ENCODE measurements around the gene TMPRSS4.

The TMPRSS4 gene

DNA sequence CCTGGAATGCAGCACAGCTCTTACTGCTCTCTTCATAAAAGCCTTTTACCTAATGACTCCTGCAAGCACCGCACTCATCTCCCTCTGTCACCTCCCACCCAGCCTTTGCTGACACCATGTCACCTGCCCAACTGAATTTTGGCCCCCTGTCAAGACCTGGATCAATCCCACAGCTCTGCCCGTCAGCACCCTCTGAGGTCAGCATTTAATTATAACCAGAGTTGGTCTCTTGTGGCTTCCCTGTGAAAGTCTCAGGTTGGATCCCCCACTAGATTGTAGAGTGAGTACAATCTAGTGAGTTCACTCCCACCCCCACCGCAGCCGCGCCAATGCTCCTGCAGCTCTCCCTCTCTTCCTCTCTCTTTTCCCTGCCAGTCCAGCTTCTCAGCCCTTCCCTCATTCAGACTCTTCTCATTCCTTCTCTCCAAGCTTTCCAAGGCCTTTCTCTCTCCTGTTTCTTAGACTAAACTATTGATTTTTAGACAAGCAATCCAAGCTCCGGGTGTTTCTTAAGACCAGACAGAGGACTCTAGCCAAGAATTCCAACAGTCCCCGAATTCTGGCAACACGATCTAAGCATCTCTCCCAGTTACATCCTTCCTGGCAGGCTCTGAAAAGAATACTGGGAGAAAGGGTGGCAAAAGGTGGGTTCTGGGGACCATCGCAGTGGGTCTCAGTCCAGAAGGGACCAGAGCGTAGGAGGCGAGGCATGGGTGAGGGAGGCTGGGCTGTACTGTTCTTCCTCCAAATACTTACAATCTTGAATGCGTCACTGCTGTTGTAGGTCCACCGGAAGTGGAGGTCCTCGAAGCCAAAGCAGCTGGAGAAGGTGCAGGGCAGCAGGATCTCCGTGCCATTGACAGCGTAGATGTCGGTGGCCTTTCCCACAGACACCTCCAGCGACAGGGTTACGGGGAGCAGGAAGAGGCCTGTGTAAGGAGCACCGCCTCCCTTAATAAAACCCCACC lies 67.7 kb downstream of the TMPRSS4 start:
- Histone ChIP-seq H3K9me3 (ENCODE audit: low read length) (no peaks in the 10 kb centered on the region), H2AFZ (ENCODE audit: low read depth, low read length) (no peak overlapping the region), H3K4me1 (ENCODE audit: insufficient read depth, low read length) (peaks cover 4% of the 10 kb centered on the region), H3K27me3 (ENCODE audit: insufficient read depth, low read length) (peaks cover 51% of the 10 kb centered on the region), H3K36me3 (ENCODE audit: insufficient read depth, low read length) (no peaks in the 10 kb centered on the region), H3K4me3 (ENCODE audit: low read length) (no peak overlapping the region)

DNA sequence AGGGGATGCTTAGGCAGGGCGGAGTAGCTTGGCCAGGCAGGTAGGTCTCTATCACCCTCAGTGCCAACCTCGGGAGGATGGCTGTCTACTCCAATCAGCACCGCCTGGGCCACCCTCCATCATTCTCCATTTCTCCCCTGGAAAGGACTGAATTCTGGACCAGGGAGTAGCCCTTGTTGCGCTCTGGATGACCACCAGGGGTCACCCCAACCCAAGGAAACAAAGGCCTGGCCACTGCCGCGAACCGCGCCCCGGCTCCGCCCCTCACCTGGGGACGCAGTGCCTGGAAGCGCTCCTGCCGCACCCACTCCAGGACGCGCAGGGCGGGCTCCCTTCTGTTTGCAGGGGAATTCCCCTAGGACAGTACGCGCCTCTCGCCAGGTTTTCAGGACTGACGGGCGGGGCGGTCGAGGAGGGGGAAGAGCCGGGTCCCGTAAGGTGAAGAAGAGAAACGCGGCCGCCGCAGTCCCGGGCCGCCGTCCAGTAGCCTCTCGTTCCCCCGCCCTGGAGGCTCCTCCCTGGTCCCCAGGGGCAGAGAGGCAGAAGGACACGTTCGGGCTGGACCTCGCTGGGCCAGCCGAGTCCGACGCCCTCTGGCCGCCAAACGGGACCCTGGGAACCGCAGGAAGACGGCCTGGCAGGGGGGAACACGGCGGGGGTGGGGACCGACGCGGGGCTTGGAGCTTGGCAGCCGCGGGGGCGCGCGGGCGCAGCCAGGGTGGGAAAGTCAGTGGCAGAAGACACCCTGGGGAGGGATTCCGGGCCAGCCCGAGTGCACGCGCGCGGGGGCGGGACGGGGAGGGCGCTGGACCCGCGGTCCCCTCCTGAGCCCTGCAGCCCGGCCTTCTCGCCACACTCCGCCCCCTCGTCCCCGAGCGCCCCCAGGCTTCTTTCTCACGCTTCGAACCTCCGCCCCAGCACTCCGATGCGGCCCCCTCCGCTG lies 68.7 kb downstream of the TMPRSS4 start:
- Histone ChIP-seq H2AFZ (ENCODE audit: low read depth, low read length) (peak overlapping the region; percentile 80), H3K4me1 (ENCODE audit: insufficient read depth, low read length) (peaks cover 4% of the 10 kb centered on the region), H3K36me3 (ENCODE audit: insufficient read depth, low read length) (no peaks in the 10 kb centered on the region), H3K27me3 (ENCODE audit: insufficient read depth, low read length) (peaks cover 61% of the 10 kb centered on the region), H3K9me3 (ENCODE audit: low read length) (no peaks in the 10 kb centered on the region), H3K4me3 (ENCODE audit: low read length) (peak overlapping the region; percentile 45)

DNA sequence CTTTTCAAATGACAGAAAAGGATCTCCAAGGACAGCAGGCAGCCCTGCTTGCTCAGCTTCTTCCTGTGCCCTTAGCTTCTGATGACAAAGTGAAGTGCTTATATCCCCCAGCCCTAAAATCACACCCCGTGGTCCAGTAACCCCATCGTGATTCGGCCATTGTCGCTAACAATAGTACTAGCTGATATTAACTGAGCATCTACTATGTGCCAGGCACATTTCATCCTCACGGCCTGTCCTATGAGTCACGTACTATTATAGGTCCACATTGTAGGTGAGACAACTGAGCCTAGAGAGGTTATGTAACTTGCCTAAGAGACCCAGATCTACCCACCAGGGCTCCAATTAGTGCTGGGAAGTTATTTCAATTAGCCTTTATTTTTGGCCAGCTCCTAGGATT lies 69.7 kb downstream of the TMPRSS4 start:
- no peak overlapping the region for H2AFZ ChIP-seq (ENCODE audit: low read depth, low read length)
- H3K4me1 ChIP-seq (ENCODE audit: insufficient read depth, low read length) = peaks cover 4% of the 10 kb centered on the region
- H3K27me3 ChIP-seq (ENCODE audit: insufficient read depth, low read length) = peaks cover 67% of the 10 kb centered on the region
- H3K9me3 ChIP-seq (ENCODE audit: low read length) = no peaks in the 10 kb centered on the region
- H3K36me3 ChIP-seq (ENCODE audit: insufficient read depth, low read length) = no peaks in the 10 kb centered on the region
- no peak overlapping the region for H3K4me3 ChIP-seq (ENCODE audit: low read length)

DNA sequence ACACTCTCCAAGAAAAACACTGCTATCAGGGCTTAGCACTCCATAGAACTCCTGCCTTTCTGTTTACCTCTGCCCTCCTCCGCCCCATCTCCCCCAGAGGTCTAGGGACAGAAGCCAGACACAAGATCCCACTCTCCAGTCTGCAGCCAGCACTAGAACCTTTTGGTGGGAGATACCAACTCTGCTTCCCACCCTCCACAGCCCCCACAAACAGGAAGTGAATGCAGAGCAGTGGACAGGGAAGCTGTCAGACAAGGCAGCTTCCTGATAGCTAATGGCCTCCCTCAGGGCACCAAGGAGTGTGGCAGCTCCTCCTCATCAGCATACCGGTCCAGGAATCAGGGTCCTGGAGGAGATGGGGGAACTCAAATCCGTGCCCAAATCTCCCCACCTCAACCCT lies 70.6 kb downstream of the TMPRSS4 start:
- Histone ChIP-seq H3K9me3 (ENCODE audit: low read length) (no peaks in the 10 kb centered on the region), H3K27me3 (ENCODE audit: insufficient read depth, low read length) (peaks cover 72% of the 10 kb centered on the region), H2AFZ (ENCODE audit: low read depth, low read length) (no peak overlapping the region), H3K4me3 (ENCODE audit: low read length) (no peak overlapping the region), H3K36me3 (ENCODE audit: insufficient read depth, low read length) (no peaks in the 10 kb centered on the region), H3K4me1 (ENCODE audit: insufficient read depth, low read length) (peaks cover 9% of the 10 kb centered on the region)

DNA sequence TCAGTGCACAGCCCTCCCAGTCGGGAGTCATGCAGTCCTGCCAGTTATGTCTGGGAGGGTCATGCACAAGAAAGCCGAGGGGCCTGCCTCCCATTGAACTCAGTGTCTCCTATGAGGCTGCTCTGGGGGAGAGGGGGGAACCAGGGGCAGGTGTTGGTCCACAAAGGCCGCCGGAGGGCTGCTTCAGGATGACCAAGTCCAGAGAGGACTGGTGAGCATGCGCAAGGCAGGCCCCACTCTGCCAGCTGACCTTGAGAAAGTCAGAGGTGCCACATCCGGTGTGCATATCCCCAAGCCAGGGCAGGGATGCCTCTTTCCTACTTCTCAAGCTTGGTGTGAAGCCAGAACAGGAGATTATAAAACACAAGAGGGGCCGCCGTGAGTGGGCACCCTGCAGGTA lies 71.4 kb downstream of the TMPRSS4 start:
- H3K4me3 ChIP-seq (ENCODE audit: low read length) = no peak overlapping the region
- H3K4me1 ChIP-seq (ENCODE audit: insufficient read depth, low read length) = peaks cover 12% of the 10 kb centered on the region
- H2AFZ ChIP-seq (ENCODE audit: low read depth, low read length) = no peak overlapping the region
- no peaks in the 10 kb centered on the region for H3K36me3 ChIP-seq (ENCODE audit: insufficient read depth, low read length)
- no peaks in the 10 kb centered on the region for H3K9me3 ChIP-seq (ENCODE audit: low read length)
- H3K27me3 ChIP-seq (ENCODE audit: insufficient read depth, low read length) = peaks cover 73% of the 10 kb centered on the region

DNA sequence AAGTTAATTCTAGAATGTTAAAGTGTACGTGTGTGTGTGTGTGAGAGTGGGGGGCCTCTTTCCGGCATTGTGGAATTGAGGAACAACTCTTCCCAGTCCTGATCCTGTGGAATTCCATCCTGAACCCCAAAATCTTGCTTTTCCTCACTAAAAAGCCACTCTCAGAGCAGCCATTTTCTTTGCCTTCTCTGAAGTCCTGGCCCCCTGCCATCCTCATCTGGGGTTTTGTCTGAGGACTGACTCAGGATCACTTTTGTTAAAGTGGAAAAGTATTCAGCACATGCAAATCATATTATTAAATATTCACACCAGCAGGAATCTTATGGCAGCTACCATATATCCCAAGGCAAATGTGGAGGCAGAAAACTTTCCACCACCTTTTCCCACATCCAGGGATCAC lies 72.0 kb downstream of the TMPRSS4 start:
- Histone ChIP-seq H3K9me3 (ENCODE audit: low read length) (no peaks in the 10 kb centered on the region), H3K4me3 (ENCODE audit: low read length) (no peak overlapping the region), H2AFZ (ENCODE audit: low read depth, low read length) (no peak overlapping the region), H3K27me3 (ENCODE audit: insufficient read depth, low read length) (peaks cover 79% of the 10 kb centered on the region), H3K4me1 (ENCODE audit: insufficient read depth, low read length) (peaks cover 14% of the 10 kb centered on the region), H3K36me3 (ENCODE audit: insufficient read depth, low read length) (no peaks in the 10 kb centered on the region)

DNA sequence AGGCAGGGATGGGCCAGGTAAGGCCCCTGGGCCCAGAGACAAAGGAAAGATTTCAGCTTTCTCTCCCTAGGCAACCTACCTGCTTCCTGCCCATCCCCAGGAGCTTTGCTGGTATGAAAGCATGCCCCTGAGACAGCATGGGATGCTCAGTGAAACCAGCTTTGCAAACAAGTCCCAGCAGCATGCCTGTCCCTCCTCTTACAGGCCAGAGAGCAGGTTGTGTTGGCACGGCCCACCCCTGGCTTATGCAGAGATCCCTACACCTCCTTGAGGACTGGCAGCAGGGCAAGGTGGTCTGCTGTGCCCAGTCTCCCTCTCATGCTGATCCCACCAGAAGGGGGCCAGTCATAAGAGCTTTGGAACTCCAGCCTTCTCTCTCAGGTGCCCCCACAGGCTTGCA lies 72.6 kb downstream of the TMPRSS4 start:
- H3K4me3 ChIP-seq (ENCODE audit: low read length) = no peak overlapping the region
- no peak overlapping the region for H2AFZ ChIP-seq (ENCODE audit: low read depth, low read length)
- peaks cover 85% of the 10 kb centered on the region for H3K27me3 ChIP-seq (ENCODE audit: insufficient read depth, low read length)

DNA sequence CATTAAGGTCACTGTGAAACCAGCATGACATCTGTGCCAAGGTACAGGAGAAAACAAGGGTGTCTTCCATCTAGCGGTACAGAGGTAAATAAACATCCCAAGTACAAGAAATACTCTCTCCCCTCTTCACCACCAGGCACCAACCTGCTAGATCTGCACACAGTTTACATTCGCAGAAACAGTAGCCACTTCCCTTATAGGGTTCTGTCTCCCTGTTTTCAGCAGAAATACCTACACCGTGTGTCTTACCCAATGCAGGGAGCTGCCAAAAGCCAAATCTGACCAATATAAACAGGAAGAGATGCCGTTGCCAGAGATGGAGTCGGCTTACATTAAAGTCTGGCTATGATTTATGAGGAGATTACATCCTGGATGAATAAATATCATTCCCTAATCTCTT lies 74.6 kb downstream of the TMPRSS4 start:
- Histone ChIP-seq H3K9me3 (ENCODE audit: low read length) (no peaks in the 10 kb centered on the region), H3K27me3 (ENCODE audit: insufficient read depth, low read length) (peaks cover 95% of the 10 kb centered on the region), H3K36me3 (ENCODE audit: insufficient read depth, low read length) (no peaks in the 10 kb centered on the region), H3K4me3 (ENCODE audit: low read length) (no peak overlapping the region), H2AFZ (ENCODE audit: low read depth, low read length) (no peak overlapping the region), H3K4me1 (ENCODE audit: insufficient read depth, low read length) (peaks cover 11% of the 10 kb centered on the region)

More for the DNA sequence above, 72.6 kb downstream of the TMPRSS4 start:
- no peaks in the 10 kb centered on the region for H3K36me3 ChIP-seq (ENCODE audit: insufficient read depth, low read length)
- H3K9me3 ChIP-seq (ENCODE audit: low read length) = no peaks in the 10 kb centered on the region
- H3K4me1 ChIP-seq (ENCODE audit: insufficient read depth, low read length) = peaks cover 14% of the 10 kb centered on the region

DNA sequence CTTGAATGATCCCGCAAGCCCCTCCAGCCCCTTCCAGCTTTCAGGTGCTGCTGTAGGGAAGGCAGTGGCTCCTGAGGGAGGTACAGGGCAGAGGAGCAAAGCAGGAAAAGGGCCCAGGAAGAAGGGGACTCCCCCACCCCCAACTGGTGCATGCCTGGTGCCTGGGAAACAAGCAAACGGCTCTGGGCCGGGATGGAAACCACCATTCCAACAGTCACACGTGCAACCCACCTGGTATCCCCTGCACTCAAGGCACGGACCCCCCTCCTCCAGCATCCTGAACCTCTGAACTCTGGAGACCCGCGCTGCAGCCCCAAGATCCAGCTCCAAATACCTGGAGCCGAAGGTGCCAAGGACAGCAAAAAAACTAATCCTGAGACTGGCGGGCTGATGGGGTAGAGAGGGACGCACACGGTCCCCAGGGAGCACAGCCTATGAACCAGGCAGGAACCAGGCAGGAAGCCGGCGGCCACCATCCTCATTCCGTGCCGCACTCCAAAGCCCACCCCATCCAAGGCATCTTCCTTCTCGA lies 75.2 kb downstream of the TMPRSS4 start:
- Histone ChIP-seq H3K36me3 (ENCODE audit: insufficient read depth, low read length) (no peaks in the 10 kb centered on the region), H3K9me3 (ENCODE audit: low read length) (no peaks in the 10 kb centered on the region), H2AFZ (ENCODE audit: low read depth, low read length) (peak overlapping the region; percentile 97), H3K4me3 (ENCODE audit: low read length) (peak overlapping the region; percentile 55), H3K4me1 (ENCODE audit: insufficient read depth, low read length) (peaks cover 11% of the 10 kb centered on the region), H3K27me3 (ENCODE audit: insufficient read depth, low read length) (peaks cover 95% of the 10 kb centered on the region)

DNA sequence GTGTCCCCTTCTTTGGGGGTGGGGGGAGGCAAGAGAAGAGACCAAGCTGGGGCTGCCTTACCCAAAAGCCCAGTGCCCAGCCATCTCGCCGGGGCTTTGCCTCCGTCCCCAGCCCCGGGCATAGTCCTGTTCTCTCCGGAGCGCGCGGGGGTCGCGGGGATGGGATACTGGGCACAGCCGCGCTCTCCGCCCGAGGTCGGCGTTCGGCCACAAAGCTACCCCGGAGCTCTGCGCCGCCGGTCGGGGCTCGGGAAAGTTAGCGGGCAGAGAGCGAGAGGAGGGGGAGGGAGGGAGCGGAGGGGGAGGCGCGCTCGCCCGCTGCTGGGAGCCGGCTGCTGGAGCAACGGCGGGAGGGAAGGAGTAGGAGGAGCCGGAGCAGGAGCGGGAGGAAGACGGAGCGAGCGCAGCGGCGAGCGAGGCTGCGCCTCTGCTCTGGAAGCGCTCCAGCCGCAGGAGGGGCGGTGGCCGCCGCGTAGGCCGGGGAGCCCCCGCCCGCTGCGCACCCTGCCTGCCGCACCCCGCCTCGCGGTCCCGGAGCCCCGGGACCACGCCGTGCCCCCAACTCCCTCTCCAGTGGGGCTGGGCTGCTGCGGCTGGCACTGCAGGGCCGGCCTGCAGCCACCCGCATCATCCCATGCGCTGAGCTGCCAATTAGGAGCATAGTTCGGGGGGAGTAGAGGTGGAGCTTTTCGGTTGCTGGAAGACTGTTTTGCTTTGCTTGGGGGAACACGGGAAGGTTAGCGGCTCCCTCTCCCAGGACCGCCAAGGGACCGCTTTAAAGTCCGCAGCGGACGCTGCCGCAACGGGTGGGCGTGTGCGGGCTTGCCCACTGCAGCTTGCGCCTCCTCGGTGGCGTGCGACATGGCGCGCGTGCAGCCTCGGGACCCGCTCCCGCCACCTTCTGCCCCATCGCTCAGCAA lies 75.9 kb downstream of the TMPRSS4 start, which contains the start of gene SCN4B:
Gene SCN4B, minus strand, starts transcription at position 272 of the 920 bp plus-strand sequence. Its CDS starts 150 bp downstream, at position 122.
- Histone ChIP-seq H3K9me3 (ENCODE audit: low read length) (no peaks in the 10 kb centered on the region), H2AFZ (ENCODE audit: low read depth, low read length) (peak within 1 kb of the TSS; percentile 97), H3K4me1 (ENCODE audit: insufficient read depth, low read length) (peaks cover 11% of the 10 kb centered on the region), H3K36me3 (ENCODE audit: insufficient read depth, low read length) (no peaks in the 10 kb centered on the region), H3K27me3 (ENCODE audit: insufficient read depth, low read length) (peaks cover 96% of the 10 kb centered on the region), H3K4me3 (ENCODE audit: low read length) (peak within 1 kb of the TSS; percentile 55)

DNA sequence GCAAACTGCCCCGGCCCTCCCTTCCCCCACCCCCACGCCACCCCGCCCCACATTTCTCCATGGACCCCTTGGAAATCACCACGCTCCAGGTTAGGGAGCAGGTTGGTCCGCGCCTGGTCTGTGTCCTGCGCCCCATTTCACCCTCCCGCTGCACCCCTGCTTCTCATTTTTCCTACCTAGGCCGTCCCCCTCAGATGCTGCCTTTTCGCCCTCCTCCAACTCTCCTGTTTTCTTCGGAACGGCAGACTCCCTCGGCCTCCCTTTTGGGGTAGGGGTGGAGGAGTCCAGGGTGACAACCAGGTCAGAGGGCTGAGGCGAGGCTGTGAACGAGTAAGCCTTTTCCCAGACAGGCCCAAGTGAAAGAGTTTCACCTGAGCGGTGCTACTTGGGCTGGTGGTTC lies 76.6 kb downstream of the TMPRSS4 start:
- Histone ChIP-seq H3K4me1 (ENCODE audit: insufficient read depth, low read length) (peaks cover 11% of the 10 kb centered on the region), H3K36me3 (ENCODE audit: insufficient read depth, low read length) (no peaks in the 10 kb centered on the region), H2AFZ (ENCODE audit: low read depth, low read length) (no peak overlapping the region), H3K9me3 (ENCODE audit: low read length) (no peaks in the 10 kb centered on the region), H3K4me3 (ENCODE audit: low read length) (peak overlapping the region; percentile 55), H3K27me3 (ENCODE audit: insufficient read depth, low read length) (peaks cover 96% of the 10 kb centered on the region)

DNA sequence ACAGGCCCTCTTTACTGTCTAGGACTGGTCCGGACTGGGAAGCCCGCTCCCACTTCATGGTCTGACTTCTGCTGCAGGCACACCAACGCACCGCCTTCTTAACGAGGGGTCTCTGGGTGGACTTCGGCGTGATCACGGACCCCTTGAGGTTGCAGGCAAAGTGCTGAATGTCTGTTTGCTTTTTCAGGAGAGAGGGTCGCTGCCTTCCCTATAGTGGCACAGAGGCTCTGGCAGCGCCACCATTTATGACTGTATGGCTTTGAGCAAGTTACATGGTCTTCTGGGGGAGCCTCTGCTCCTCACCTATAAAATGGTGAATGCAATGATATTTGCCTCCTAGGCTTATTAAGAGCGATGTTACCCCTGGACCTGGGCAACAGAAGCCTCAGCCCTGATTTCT lies 77.1 kb downstream of the TMPRSS4 start:
- Histone ChIP-seq H3K4me1 (ENCODE audit: insufficient read depth, low read length) (peaks cover 11% of the 10 kb centered on the region), H3K9me3 (ENCODE audit: low read length) (no peaks in the 10 kb centered on the region), H3K27me3 (ENCODE audit: insufficient read depth, low read length) (peaks cover 96% of the 10 kb centered on the region), H3K4me3 (ENCODE audit: low read length) (no peak overlapping the region), H3K36me3 (ENCODE audit: insufficient read depth, low read length) (no peaks in the 10 kb centered on the region), H2AFZ (ENCODE audit: low read depth, low read length) (no peak overlapping the region)
